ENCODE measurements around the gene ACTN4. TPM values are rescaled to one million over a fixed set of nuclear protein-coding genes. Genes with fewer than 3 reads are reported as not detected.

Gene ACTN4
- total and polyA plus RNA-seq, 4 experiments from 2014 or later, result 4.0 to 155 (median 87.9) TPM

- no peaks in the 10 kb centered on the region for H3K4me1 ChIP-seq (ENCODE audit: insufficient read depth, low read length)
- Mint-ChIP-seq H3K4me3 (no peak overlapping the region), H3K27ac (no peak overlapping the region), H3K4me1 (peaks cover 0 to 16% (median 4%) of the 10 kb centered on the region in 4 donors), H3K27me3 (no peaks in the 10 kb centered on the region), H3K9me3 (no peaks in the 10 kb centered on the region), H3K36me3 (peaks cover 5 to 58% of the 10 kb centered on the region in 2 donors)
- H3K27ac ChIP-seq (ENCODE audit: low read depth, low read length), result no peak overlapping the region
- intact Hi-C loops (cut with micrococcal nuclease), result no loop called here
- ChIA-PET POLR2A (ENCODE audit: partially characterized antibody) (interaction anchor here (1.3 kb wide), 1 partner anchor 11 kb away, joined by 3 read pairs; no protein-coding TSS in a partner anchor), CTCF (ENCODE audit: partially characterized antibody) (interaction anchor here (0.5 to 3.0 kb wide), 5 partner anchors 38 to 207 kb away, joined by 3 to 8 read pairs (median 4); partner anchors contain the start of genes MRPS12 and SARS2)
- no peaks in the 10 kb centered on the region for H3K9me3 ChIP-seq (ENCODE audit: control insufficient read depth in 1 of 2, low read length in 2 of 2)
- no peak overlapping the region for H3K4me3 ChIP-seq (ENCODE audit: low read length in 2 of 2)
- DNase-seq, result no peak
- H3K27me3 ChIP-seq (ENCODE audit: insufficient read depth, low read length), result no peaks in the 10 kb centered on the region
- peaks cover 53% of the 10 kb centered on the region for H3K36me3 ChIP-seq (ENCODE audit: insufficient read depth, low read length)
Measured at GRCh38 chr19:38722947-38723605, 75.6 kb downstream of the ACTN4 start.

- H3K27me3 ChIP-seq (ENCODE audit: insufficient read depth, low read length), result no peaks in the 10 kb centered on the region
- Mint-ChIP-seq H3K27me3 (no peaks in the 10 kb centered on the region), H3K4me1 (peaks cover 0 to 16% (median 4%) of the 10 kb centered on the region in 4 donors), H3K36me3 (peaks cover 5 to 58% of the 10 kb centered on the region in 2 donors), H3K27ac (no peak overlapping the region), H3K4me3 (peak overlapping the region in 1 of 8 donors; percentile 46), H3K9me3 (no peaks in the 10 kb centered on the region)
- ChIA-PET POLR2A (ENCODE audit: partially characterized antibody) (interaction anchor here (1.8 kb wide), 1 partner anchor 114 kb away, joined by 4 read pairs; no protein-coding TSS in a partner anchor), CTCF (ENCODE audit: partially characterized antibody) (interaction anchor here (0.5 to 3.0 kb wide), 4 partner anchors 87 to 207 kb away, joined by 3 to 8 read pairs (median 4); partner anchors contain the start of genes MRPS12 and SARS2)
- no peak overlapping the region for H3K27ac ChIP-seq (ENCODE audit: low read depth, low read length)
- H3K36me3 ChIP-seq (ENCODE audit: insufficient read depth, low read length), result peaks cover 53% of the 10 kb centered on the region
- intact Hi-C loops (cut with micrococcal nuclease), result no loop called here
- H3K4me3 ChIP-seq (ENCODE audit: low read length in 2 of 2), result no peak overlapping the region
- no peaks in the 10 kb centered on the region for H3K9me3 ChIP-seq (ENCODE audit: control insufficient read depth in 1 of 2, low read length in 2 of 2)
- no peaks in the 10 kb centered on the region for H3K4me1 ChIP-seq (ENCODE audit: insufficient read depth, low read length)
- DNase-seq, result no peak
Measured at GRCh38 chr19:38723606-38723965, 76.1 kb downstream of the ACTN4 start.

- Histone ChIP-seq H3K36me3 (ENCODE audit: insufficient read depth, low read length) (peaks cover 53% of the 10 kb centered on the region), H3K27ac (ENCODE audit: low read depth, low read length) (no peak overlapping the region), H3K4me1 (ENCODE audit: insufficient read depth, low read length) (no peaks in the 10 kb centered on the region), H3K27me3 (ENCODE audit: insufficient read depth, low read length) (no peaks in the 10 kb centered on the region), H3K4me3 (ENCODE audit: low read length in 2 of 2) (no peak overlapping the region), H3K9me3 (ENCODE audit: control insufficient read depth in 1 of 2, low read length in 2 of 2) (no peaks in the 10 kb centered on the region)
- intact Hi-C loops (cut with micrococcal nuclease), result no loop called here
- Mint-ChIP-seq H3K4me3 (peak overlapping the region in 1 of 8 donors; percentile 46), H3K36me3 (peaks cover 5 to 57% of the 10 kb centered on the region in 2 donors), H3K27ac (no peak overlapping the region), H3K9me3 (no peaks in the 10 kb centered on the region), H3K27me3 (no peaks in the 10 kb centered on the region), H3K4me1 (peaks cover 0 to 16% (median 4%) of the 10 kb centered on the region in 4 donors)
- DNase-seq, result no peak
- POLR2A ChIA-PET (ENCODE audit: partially characterized antibody), result interaction anchor here (1.0 to 1.8 kb wide), 2 partner anchors 43 to 114 kb away, joined by 3 to 4 read pairs; no protein-coding TSS in a partner anchor
- CTCF ChIA-PET (ENCODE audit: partially characterized antibody), result interaction anchor here (0.5 to 3.0 kb wide), 5 partner anchors 10 to 206 kb away, joined by 3 to 8 read pairs (median 4); partner anchors contain the start of genes MRPS12 and SARS2
Measured at GRCh38 chr19:38723990-38724854, 76.8 kb downstream of the ACTN4 start.

GRCh38 chr19:38725469-38726283, 78.2 kb downstream of the ACTN4 start:
- H3K27ac ChIP-seq (ENCODE audit: low read depth, low read length), result no peak overlapping the region
- H3K27me3 Mint-ChIP-seq, result no peaks in the 10 kb centered on the region
- POLR2A ChIA-PET (ENCODE audit: partially characterized antibody), result interaction anchor here (0.7 to 1.8 kb wide), 5 partner anchors 9 to 323 kb away, joined by 3 to 5 read pairs (median 3); partner anchors contain the start of gene FAM98C

GRCh38 chr19:38726284-38726673, 78.8 kb downstream of the ACTN4 start:
- DNase-seq, result no peak
- CTCF ChIA-PET (ENCODE audit: partially characterized antibody), result interaction anchor here (1.0 to 1.3 kb wide), 4 partner anchors 22 to 161 kb away, joined by 3 to 5 read pairs (median 4); no protein-coding TSS in a partner anchor
- peaks cover 5% of the 10 kb centered on the region for H3K4me1 ChIP-seq (ENCODE audit: insufficient read depth, low read length)
- Mint-ChIP-seq H3K27ac (peak overlapping the region; percentile 15 to 78 (median 74)), H3K4me1 (peaks cover 5 to 28% (median 12%) of the 10 kb centered on the region in 4 donors), H3K9me3 (no peaks in the 10 kb centered on the region), H3K4me3 (no peak overlapping the region), H3K27me3 (no peaks in the 10 kb centered on the region), H3K36me3 (peaks cover 5 to 53% of the 10 kb centered on the region in 2 donors)
- H3K4me3 ChIP-seq (ENCODE audit: low read length in 2 of 2), result no peak overlapping the region
- POLR2A ChIA-PET (ENCODE audit: partially characterized antibody), result interaction anchor here (0.7 to 1.8 kb wide), 3 partner anchors 9 to 323 kb away, joined by 3 to 5 read pairs (median 4); partner anchors contain the start of gene FAM98C
- intact Hi-C loops (cut with micrococcal nuclease), result loop anchor here (5.0 kb wide), 1 partner anchor 161 kb away; no protein-coding TSS in a partner anchor
- H3K36me3 ChIP-seq (ENCODE audit: insufficient read depth, low read length), result peaks cover 45% of the 10 kb centered on the region
- no peaks in the 10 kb centered on the region for H3K27me3 ChIP-seq (ENCODE audit: insufficient read depth, low read length)
- no peaks in the 10 kb centered on the region for H3K9me3 ChIP-seq (ENCODE audit: control insufficient read depth in 1 of 2, low read length in 2 of 2)
- H3K27ac ChIP-seq (ENCODE audit: low read depth, low read length), result no peak overlapping the region

More at GRCh38 chr19:38725469-38726283, 78.2 kb downstream of the ACTN4 start:
- intact Hi-C loops (cut with micrococcal nuclease), result loop anchor here (5.0 kb wide), 1 partner anchor 162 kb away; no protein-coding TSS in a partner anchor
- Histone ChIP-seq H3K27me3 (ENCODE audit: insufficient read depth, low read length) (no peaks in the 10 kb centered on the region), H3K4me1 (ENCODE audit: insufficient read depth, low read length) (peaks cover 5% of the 10 kb centered on the region), H3K4me3 (ENCODE audit: low read length in 2 of 2) (no peak overlapping the region), H3K9me3 (ENCODE audit: control insufficient read depth in 1 of 2, low read length in 2 of 2) (no peaks in the 10 kb centered on the region), H3K36me3 (ENCODE audit: insufficient read depth, low read length) (peaks cover 50% of the 10 kb centered on the region)
- Mint-ChIP-seq H3K4me3 (no peak overlapping the region), H3K27ac (peak overlapping the region in 4 of 7 donors; percentile 41 to 78 (median 68)), H3K9me3 (no peaks in the 10 kb centered on the region), H3K36me3 (peaks cover 5 to 58% of the 10 kb centered on the region in 2 donors), H3K4me1 (peaks cover 5 to 28% (median 12%) of the 10 kb centered on the region in 4 donors)
- DNase-seq, result no peak
- CTCF ChIA-PET (ENCODE audit: partially characterized antibody), result interaction anchor here (1.0 to 3.0 kb wide), 5 partner anchors 22 to 162 kb away, joined by 3 to 8 read pairs (median 4); no protein-coding TSS in a partner anchor

GRCh38 chr19:38726761-38727301, 79.4 kb downstream of the ACTN4 start:
- Mint-ChIP-seq H3K9me3 (no peaks in the 10 kb centered on the region), H3K27ac (peak overlapping the region in 6 of 7 donors; percentile 60 to 76 (median 74)), H3K36me3 (peaks cover 5 to 52% of the 10 kb centered on the region in 2 donors), H3K4me1 (peaks cover 5 to 34% (median 12%) of the 10 kb centered on the region in 4 donors), H3K4me3 (no peak overlapping the region), H3K27me3 (no peaks in the 10 kb centered on the region)
- ChIA-PET POLR2A (ENCODE audit: partially characterized antibody) (interaction anchor here (0.7 to 1.8 kb wide), 3 partner anchors 8 to 324 kb away, joined by 3 to 5 read pairs (median 4); partner anchors contain the start of gene FAM98C), CTCF (ENCODE audit: partially characterized antibody) (interaction anchor here (1.2 to 1.6 kb wide), 3 partner anchors 21 to 161 kb away, joined by 4 to 5 read pairs (median 4); no protein-coding TSS in a partner anchor)
- no peak overlapping the region for H3K27ac ChIP-seq (ENCODE audit: low read depth, low read length)
- no peaks in the 10 kb centered on the region for H3K27me3 ChIP-seq (ENCODE audit: insufficient read depth, low read length)
- no peak for DNase-seq
- no peak overlapping the region for H3K4me3 ChIP-seq (ENCODE audit: low read length in 2 of 2)
- H3K4me1 ChIP-seq (ENCODE audit: insufficient read depth, low read length), result peaks cover 5% of the 10 kb centered on the region
- intact Hi-C loops (cut with micrococcal nuclease), result loop anchor here (5.0 kb wide), 1 partner anchor 160 kb away; no protein-coding TSS in a partner anchor
- no peaks in the 10 kb centered on the region for H3K9me3 ChIP-seq (ENCODE audit: control insufficient read depth in 1 of 2, low read length in 2 of 2)
- H3K36me3 ChIP-seq (ENCODE audit: insufficient read depth, low read length), result peaks cover 39% of the 10 kb centered on the region

All from CD4-positive, alpha-beta memory T cell (primary cell).